ENCODE data around the gene FLII. TPM values are rescaled to one million over a fixed set of nuclear protein-coding genes. Genes with fewer than 3 reads are reported as not detected.

FLII gene
- total and polyA plus RNA-seq, 2 of the 8 experiments (the other 6 are each of a cell fraction or from before 2014, with no cell fraction given) = 300 to 549 TPM

- Histone ChIP-seq H4K5ac (ENCODE audit: insufficient read length, low read depth, low read length) (no peak overlapping the region), H4K8ac (ENCODE audit: extremely low read depth, insufficient read depth, low read length) (no peak overlapping the region), H2BK12ac (ENCODE audit: low read depth, low read length) (no peak overlapping the region), H3K18ac (ENCODE audit: extremely low read depth, low read length) (no peak overlapping the region), H2AK5ac (ENCODE audit: low read depth, low read length) (no peak overlapping the region), H3K4me1 (replicated peaks in 1 of 4; ENCODE audit: control insufficient read depth in 3 of 4, insufficient read depth in 4 of 4, low read length in 3 of 4) (peaks cover 4 to 24% (median 13%) of the 10 kb centered on the region in 4 experiments), H4K91ac (replicated peaks; ENCODE audit: insufficient read length, low read length) (no peak overlapping the region), H2BK20ac (ENCODE audit: low read length) (no peak overlapping the region), H2BK5ac (ENCODE audit: low read depth, low read length) (no peak overlapping the region), H3K79me2 (ENCODE audit: control insufficient read depth in 1 of 2, insufficient read depth in 2 of 2, low read length in 2 of 2) (peaks cover 0 to 8% of the 10 kb centered on the region in 2 experiments; a peak in 1 of 4 replicates), H2AFZ (ENCODE audit: low read length) (no peak overlapping the region), H3K27ac (ENCODE audit: low read depth, low read length) (no peak overlapping the region), H3K36me3 (ENCODE audit: control insufficient read depth in 2 of 4, insufficient read depth in 4 of 4, low read length in 3 of 4) (peaks cover 3 to 19% (median 10%) of the 10 kb centered on the region in 4 experiments; a peak in 7 of 8 replicates), H3K79me1 (ENCODE audit: low read depth, low read length) (peaks cover 9% of the 10 kb centered on the region), H3K27me3 (replicated peaks in 1 of 4; ENCODE audit: control insufficient read depth in 3 of 4, extremely low read depth in 1 of 4, insufficient read depth in 3 of 4, low read length in 3 of 4) (no peaks in the 10 kb centered on the region), H3K23me2 (ENCODE audit: low read depth, low read length) (peaks cover 14% of the 10 kb centered on the region), H3K9ac (replicated peaks in 1 of 4; ENCODE audit: extremely low read depth in 1 of 4, low read depth in 3 of 4, low read length in 3 of 4) (no peak overlapping the region), H3K23ac (ENCODE audit: insufficient read length) (no peak overlapping the region), H3K14ac (ENCODE audit: insufficient read length) (no peak overlapping the region), H4K20me1 (replicated peaks in 1 of 2; ENCODE audit: control insufficient read depth in 1 of 2, insufficient read depth in 2 of 2, low read length in 2 of 2) (peaks cover 0 to 2% of the 10 kb centered on the region in 2 experiments), H3K4me3 (ENCODE audit: extremely low read depth in 1 of 4, insufficient read depth in 2 of 4, low read depth in 3 of 4, low read length in 4 of 4) (peak overlapping the region in 1 of 4 experiments; percentile 85; a peak in 1 of 8 replicates), H2BK120ac (replicated peaks; ENCODE audit: low read depth, low read length) (no peak overlapping the region), H3K4me2 (ENCODE audit: insufficient read depth in 1 of 2, low read depth in 2 of 2, low read length in 2 of 2) (no peak overlapping the region; a peak in 1 of 4 replicates), H3K4ac (replicated peaks; ENCODE audit: insufficient read length, low read depth, low read length) (no peak overlapping the region), H2BK15ac (ENCODE audit: low read length) (no peak overlapping the region), H3K9me3 (ENCODE audit: insufficient read depth in 2 of 2, low read depth in 1 of 2, low read length in 1 of 2) (no peaks in the 10 kb centered on the region), H3K56ac (replicated peaks; ENCODE audit: insufficient read length, low read depth, low read length) (no peak overlapping the region)
- CTCF ChIA-PET (ENCODE audit: partially characterized antibody) = interaction anchor here (0.5 to 5.4 kb wide), 4 partner anchors 9 to 90 kb away, joined by 3 to 30 read pairs (median 4); no protein-coding TSS in a partner anchor
- DNase-seq (ENCODE audit: low read depth in 1 of 2, low spot score in 2 of 2) (no peak), FAIRE-seq (no peak)
- 87% methylated on average over 2 of the region's 2 CpGs; no CpG with 5 or more reads in 1 of the 2 experiments for whole genome bisulfite sequencing, 2 experiments (ENCODE audit: extremely low coverage in 1 of 2, insufficient coverage in 1 of 2, insufficient read length in 1 of 2, insufficient replicate concordance in 2 of 2, low coverage in 1 of 2, low lambda C conversion rate in 2 of 2, missing lambda C conversion rate in 1 of 2)
- POLR2A ChIA-PET (ENCODE audit: partially characterized antibody) = interaction anchor here (1.1 to 11.5 kb wide), 5 partner anchors 8 to 101 kb away, joined by 4 to 171 read pairs (median 22); partner anchors contain the start of gene SHMT1
- TF ChIP-seq NRF1 (IDR thresholded peaks at IDR 0.05; ENCODE audit: low read depth, low read length) (no peak), PHF8 (conservative IDR thresholded peaks at IDR 0.05; ENCODE audit: low read depth, low read length) (no peak), KDM5A (IDR thresholded peaks at IDR 0.05; ENCODE audit: low read length) (no peak), SRF (IDR thresholded peaks at IDR 0.05; ENCODE audit: low read depth, low read length) (no peak)
Measured at GRCh38 chr17:18262111-18262510, 3.6 kb upstream of the FLII start.
